ENCODE results near the gene HAVCR1.
A peak's percentile ranks its signal among the peaks of the same experiment; 100 is the strongest.
"Not testable (repeated sequence)": the region's sequence is repeated elsewhere in the genome, so short reads cannot be mapped to it uniquely, and the experiment has no call there.

Gene HAVCR1

DNA sequence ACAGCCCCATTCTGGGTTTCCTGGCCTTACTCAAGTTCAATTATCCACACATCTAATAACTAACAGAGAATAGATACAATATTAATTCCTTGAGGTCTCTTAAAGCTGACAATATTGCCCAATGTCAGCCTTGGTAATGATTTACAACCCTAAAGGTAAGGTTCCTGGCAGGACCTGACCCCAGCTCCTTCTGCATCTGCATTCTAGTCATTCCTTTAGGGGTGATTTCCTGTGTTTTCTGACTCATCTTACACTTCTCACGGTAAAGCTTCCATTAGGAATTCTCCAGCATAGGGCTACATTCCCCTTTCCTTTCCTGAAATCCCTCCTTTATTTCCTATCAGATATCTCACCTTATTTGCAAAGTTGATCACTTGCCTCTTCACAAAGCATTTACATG is 9.3 kb downstream of the HAVCR1 start:
- no peak for DNase-seq (ENCODE audit: low read depth)

DNA sequence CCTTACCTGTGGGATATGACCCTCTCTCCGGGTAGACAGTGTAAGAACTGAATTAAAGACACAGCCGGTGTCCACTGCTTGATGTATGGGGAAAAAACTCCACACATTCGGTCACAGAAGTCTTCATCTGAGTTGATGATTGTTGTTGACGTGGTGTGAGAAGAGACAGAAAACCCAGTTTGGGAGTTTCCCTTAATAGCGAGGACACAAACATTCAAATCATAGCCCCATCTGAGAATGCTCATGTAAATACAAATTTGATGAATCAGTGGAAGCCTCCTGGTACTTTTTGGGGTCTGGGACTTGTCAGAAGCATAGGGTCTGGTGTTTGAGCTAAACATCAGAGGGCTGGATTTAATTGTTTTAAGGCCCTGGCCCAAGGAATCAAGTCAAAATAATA is 11.0 kb downstream of the HAVCR1 start:
- no peak for DNase-seq (ENCODE audit: low read depth)

DNA sequence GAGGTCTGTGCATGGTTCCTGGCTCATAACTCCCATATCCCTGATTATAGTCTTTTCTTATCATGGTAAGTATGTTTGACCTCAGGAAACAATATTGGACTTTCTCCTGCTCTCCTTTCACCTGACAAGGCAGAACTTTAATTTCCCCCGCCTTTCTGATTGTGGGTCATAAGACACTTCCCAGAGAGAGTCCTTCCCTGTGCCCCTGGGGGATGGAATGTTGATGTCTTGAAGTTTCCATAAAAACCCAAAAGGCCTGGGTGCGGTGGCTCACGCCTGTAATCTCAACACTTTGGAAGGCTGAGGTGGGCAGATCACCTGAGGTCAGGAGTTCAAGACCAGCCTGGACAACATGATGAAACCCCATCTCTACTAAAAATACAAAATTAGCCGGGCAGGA is 11.9 kb downstream of the HAVCR1 start:
- not testable (repeated sequence) for DNase-seq (ENCODE audit: low read depth)

DNA sequence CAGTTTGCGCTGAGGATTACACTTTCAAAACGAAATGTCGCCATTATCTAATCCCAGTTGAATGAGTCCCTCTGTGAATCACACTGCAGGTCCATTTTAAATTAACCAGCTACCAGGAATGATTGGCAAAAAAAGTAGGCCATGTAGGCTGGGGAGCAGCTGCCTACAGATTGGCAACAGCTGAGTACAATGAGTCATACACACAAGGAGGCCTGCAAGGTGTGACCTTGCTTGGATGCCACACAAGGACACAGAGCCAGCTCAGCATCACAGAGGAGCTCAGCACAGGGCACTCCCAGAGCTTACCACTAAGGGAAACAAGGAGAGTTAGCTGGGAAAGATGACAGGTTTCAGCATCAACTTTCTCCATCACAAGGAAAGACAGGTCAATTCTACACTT is 12.9 kb downstream of the HAVCR1 start:
- no peak for DNase-seq (ENCODE audit: low read depth)

DNA sequence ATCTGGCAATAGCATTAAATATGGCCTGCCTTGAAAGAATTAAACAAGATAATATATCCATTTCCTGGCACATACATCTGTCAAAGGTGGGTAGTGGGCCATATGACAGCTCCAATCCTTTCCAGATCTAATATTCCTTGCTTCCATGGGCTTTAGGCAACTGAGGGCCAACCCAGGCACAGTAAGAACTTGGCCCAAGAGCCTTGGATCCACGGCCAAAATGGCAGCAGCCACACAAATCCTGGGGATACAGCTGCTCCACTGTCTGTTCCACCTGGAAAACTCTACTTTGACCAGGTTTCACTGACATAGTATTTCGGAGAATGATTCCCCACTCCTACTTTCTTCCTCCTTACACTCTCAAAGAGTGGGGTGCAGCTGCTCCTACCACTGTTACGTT is 13.3 kb downstream of the HAVCR1 start:
- no peak for DNase-seq (ENCODE audit: low read depth)

DNA sequence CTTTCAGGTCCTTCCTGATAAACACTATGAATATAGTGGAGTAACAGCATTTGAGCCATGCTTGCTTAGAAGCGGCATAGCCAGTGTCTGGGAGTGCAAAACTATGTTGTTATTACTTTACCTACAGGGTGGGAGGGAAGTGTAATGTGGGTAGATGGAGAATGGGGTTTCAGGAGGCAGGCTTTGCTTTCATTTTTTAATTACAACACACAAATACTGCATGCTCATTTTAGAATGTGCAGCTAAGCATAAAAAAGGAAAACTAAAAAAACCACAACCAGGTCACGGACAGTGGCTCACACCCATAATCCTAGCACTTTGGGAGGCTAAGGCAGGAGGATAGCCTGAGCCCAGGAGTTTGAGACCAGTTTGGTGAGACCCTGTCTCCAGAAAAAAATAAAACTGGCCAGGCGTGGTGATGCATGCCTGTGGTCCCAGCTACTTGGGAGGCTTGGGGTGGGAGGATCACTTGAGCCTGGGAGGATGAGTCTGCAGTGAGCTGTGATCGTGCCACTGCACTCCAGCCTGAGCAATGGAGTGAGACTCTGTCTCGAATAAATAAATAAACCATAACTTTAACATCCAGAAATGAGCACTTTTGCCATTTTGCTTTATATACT is 20.2 kb downstream of the HAVCR1 start:
- no peak for DNase-seq (ENCODE audit: low read depth)

DNA sequence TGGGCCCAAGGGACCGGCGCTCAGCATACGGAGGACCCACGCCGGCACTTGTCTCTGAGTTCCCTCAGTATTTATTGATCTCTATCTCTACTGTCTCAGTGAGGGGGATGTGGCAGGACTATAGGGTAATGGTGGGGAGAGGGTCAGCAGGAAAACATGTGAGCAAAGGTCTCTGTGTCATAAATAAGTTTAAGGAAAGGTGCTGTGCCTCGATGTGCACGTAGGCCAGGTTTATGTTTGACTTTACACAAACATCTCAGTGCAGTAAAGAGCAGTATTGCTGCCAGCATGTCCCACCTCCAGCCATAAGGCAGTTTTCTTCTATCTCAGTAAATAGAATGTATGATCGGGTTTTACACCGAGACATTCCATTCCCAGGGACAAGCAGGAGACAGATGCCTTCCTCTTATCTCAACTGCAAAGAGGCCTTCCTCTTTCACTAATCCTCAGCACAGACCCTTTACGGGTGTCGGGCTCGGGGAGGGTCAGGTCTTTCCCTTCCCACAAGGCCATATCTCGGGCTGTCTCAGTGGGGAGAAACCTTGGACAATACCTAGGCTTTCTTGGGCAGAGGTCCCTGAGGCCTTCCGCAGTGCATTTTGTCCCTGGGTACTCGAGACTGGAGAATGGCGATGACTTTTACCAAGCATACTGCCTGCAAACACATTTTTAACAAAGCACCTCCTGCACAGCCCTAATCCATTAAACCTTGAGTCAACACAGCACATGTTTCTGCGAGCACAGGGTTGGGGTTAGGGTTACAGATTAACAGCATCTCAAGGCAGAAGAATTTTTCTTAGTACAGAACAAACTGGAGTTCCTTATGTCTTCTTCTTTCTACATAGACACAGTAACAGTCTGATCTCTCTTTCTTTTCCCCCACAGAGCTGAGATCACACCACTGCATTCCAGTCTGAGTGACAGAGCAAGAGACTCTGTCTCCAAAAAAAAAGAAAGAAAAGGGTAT is 24.5 kb downstream of the HAVCR1 start:
- DNase-seq (ENCODE audit: low read depth): not testable (repeated sequence)

DNA sequence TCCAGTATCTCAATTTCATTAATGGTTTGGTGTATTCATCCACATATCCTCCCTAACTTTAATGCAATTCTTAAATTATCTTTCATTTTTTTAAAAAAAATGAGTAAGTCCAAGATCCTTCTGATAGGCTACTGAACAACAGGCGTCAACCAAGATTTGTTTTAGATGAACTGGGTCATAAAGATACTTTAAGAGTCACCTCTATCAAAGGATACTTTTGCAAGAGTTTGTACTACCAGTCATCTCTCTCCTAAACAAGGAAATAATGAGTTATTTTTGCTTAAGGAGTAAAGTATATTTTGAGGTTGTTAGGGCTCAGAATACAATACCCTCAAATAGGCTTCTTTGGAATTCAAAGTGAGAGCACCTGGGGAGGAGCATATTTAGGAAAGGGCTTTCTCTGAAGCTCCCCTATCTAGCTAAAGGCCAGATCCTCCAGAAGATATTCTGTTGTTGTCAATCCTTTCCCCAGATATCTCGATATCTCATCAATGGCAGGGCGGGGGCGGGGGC is 25.8 kb downstream of the HAVCR1 start:
- DNase-seq (ENCODE audit: low read depth): no peak

DNA sequence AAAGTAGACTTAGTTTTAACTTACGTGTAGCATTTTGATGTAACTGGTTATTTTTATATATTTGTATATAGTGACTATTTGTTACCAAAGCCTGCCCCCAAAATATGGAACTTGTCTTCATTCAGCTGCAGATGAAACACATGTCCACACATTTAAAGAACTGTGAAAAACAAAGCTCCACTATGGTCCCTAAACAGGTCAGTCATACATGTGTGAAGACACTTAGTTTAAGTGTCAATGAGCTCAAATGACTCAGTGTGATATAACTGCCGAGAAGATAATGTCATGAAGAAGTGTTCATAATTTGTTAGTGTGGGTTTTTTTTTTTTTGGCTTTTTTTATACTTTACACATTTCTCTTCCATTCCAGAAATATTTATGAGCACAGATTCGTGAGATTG is 28.2 kb downstream of the HAVCR1 start:
- DNase-seq (ENCODE audit: low read depth): no peak

DNA sequence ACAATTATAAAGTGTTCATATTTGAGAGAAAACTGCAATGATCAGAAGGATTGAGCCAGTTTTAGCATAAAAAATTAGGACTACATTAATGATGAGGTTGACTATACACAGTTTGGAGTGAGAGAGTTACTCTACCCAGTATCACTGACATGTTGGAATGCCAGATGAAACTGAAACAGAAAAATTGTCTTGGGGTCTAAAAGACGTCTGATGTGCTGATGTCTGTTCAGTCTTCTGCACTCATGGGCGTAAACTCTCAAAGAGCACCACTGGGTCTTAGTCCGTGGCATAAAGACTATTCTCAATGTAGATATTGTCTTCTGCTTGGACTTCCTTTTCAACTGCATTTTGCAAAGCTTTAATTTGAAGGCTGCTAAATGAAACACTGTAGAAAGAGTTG is 29.5 kb downstream of the HAVCR1 start:
- no peak for DNase-seq (ENCODE audit: low read depth)

DNA sequence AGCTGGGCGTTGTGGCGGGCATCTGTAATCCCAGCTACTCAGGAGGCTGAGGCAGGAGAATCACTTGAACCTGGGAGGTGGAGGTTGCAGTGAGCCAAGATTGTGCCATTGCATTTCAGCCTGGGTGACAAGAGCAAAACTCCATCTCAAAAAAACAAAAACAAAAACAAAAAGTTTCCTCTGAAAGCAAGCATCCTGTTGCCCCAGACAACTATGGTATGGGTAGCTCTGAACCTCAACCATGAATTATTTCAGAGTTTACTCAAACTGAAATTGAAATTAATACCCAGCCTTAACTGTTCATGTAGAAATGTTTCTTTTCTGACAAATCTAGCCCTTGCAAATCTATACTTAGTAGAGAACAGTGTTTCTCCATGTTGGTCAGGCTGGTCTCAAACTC is 31.3 kb downstream of the HAVCR1 start:
- not testable (repeated sequence) for DNase-seq (ENCODE audit: low read depth)

DNA sequence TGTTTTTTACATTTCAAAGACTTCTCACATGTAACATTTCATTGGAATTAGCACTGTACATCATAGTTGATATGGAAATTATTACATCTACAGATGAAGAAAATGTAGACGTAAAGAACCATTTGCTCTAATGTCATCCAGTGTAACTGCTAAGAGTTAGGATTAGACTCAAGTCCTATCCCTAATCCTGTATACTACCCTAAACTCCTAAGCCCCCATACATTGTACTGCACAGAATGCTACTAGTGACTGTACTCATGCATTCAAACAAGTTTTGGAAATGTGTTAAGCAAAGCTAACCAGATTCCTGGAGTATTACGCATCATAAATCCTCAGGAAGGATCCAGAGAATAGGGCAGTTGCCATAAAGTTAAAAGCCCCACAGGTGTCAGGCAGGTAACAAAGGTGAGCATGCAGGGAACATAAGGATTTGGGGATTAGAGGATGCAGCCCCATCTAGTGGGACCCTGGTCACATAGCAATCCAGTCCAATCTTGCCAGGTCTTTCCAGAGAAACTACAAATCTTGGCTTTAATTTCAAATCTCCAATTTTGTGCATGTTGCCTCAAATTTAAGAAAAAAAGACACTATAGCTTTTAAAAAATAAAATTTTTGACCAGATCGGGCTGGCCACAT is 32.0 kb downstream of the HAVCR1 start:
- DNase-seq (ENCODE audit: low read depth): no peak

DNA sequence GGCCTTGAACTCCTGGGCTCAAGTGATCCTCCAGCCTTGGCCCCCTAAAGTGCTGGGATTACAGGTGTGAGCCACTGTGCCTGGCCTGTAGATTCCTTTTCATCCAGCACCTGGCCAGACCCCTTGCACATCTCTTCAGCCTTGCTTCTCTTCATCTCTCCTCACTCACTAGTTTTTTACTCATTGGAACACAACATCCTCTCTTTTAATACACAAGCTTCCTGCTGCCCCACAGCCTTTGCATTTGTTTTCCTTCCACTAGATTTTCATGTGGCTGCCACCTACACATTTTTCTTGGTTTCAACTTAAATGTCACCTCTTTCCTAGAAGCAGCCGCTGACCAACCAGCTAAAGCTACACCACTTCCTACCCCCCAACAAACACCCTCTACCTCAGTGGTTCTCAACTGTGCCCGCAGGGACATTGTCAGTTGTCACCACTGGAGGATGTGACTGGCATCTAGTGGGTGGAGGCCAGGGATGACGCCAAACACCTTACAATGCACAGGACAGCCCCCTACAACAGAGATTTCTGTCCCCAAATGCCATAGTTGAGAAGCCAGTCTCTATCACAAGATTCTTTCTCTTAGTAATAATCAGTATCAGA is 33.7 kb downstream of the HAVCR1 start:
- DNase-seq (ENCODE audit: low read depth): peak; percentile 63

DNA sequence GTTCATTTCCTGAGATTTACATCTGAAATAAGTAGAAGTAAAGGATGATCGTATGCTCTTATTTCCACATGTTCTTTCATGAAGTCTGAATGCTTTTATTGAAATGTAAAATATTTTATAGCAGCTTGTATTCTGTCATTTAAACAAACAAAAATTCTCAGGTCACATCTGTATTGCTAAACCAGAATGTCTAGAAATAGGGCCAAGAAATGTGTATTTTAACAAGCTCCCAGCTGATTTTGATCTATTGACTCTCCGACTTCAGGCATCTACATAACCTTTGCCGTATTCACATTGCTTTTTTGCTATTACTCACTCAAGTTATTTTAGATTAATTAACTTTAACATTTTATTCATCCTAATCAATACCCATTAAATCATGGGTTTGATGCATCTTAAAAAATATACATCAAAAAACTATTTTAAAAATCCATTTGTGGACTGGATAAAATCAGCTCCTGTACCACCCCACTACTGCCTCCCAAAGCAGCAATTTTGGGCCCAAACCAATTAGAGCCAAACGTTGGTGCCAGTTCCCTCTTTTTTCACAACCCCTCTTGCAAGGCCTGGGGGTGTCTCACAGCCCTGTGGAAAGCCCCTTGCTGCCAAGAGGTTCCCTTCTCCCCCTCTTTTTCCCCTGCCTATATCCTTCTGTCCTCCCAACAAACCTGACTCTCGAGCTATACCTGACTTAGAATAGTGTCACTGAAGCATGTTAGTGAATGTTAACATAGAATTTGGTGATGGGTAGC is 34.5 kb downstream of the HAVCR1 start:
- no peak for DNase-seq (ENCODE audit: low read depth)

DNA sequence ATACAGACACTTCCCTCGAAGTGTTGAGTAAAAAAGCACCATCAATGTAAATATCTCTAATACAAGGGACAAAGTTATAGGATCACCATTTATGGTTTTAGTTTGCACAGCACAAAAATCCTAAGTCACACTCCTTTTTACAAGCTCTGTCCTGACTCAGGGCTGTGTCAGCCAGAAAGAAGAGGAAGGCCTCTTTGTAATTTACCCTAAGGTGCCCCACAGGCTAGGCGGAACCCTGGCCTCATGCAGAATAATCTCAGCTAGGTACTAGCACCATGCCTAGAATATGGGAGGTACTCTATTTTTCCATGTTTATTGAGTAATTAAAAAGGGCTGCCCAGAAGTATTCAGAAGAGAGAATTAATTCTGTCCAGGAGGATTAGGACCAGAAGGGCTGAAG is 36.9 kb downstream of the HAVCR1 start:
- DNase-seq (ENCODE audit: low read depth): no peak

DNA sequence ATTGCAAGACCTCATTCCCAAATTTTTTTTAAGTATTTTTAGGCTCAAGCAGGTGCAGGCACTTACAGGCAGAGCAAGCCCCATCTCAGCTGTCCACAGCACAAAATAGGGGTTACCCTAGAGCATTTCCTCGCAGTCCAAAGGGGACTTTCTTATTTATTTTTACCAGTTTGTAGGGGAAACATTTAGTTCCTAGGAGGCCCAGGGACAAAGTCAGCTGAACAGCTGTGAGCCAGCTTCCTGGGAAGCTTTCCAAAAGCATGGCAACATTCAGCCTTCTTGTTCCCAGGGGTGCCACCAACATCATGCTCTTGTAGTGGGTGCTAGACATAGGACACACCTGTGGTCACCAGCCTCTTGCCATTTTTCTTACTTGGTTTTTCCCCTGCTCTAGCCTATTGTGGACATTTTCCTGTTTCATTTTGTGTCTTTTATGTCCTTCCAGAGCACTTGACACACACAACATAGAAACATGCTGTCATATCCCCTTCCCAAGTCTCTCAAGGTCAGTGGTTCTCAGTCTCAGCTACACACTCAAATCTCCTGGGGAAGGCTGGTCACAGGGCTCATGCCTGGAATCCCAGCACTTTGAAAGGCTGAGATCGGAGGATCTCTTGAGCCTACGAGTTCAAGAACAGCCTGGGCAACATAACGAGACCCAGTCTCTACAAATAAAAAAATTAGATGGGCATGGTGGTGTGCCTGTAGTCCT is 38.2 kb downstream of the HAVCR1 start:
- DNase-seq (ENCODE audit: low read depth): no peak

DNA sequence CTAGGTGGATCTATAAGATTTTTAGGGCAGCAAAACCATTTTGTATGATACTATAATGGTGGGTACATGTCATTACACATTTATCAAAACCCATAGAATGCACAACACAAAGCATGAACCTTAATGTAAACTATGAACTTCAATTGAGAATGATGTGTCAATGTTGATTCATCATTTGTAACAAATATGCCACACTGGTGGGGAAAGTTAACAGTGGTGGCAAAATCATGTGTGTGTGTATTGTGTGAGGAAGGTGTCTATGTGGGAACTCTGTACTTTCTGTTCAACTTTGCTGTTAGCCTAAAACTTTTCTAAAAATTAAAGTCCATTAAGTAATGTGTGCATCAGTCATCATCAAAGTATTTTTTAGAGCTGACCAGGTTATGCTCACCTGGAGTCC is 38.9 kb downstream of the HAVCR1 start:
- DNase-seq (ENCODE audit: low read depth): no peak

DNA sequence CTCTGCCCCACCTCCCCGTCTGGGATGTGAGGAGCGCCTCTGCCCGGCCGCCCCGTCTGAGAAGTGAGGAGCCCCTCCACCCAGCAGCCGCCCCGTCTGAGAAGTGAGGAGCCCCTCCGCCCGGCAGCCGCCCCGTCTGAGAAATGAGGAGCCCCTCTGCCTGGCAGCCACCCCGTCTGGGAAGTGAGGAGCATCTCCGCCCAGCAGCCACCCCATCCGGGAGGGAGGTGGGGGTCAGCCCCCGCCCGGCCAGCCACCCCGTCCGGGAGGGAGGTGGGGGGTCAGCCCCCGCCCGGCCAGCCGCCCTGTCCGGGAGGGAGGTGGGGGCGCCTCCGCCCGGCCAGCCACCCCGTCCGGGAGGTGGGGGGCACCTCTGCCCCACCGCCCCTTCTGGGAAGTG is 44.8 kb downstream of the HAVCR1 start:
- DNase-seq (ENCODE audit: low read depth): not testable (repeated sequence)

DNA sequence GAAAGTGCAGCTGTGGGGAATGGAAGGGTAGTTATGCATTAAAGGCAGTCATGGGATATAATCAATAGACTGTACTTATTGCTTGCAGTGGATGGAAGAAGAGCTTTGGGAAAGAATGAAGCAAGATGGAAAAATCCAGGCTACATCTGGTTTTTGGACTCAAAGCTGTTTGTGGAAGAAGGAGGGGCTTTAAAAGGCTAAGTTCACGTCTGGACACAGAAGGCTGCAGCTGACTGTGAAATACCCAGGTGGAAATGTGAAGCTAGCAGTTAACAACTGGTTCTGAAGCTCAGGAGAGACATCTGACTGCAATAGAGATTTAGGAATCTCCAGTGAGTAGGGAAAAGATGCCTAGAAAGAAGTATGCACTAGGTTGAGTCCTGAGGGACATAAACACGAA is 52.7 kb downstream of the HAVCR1 start:
- DNase-seq (ENCODE audit: low read depth): no peak

DNA sequence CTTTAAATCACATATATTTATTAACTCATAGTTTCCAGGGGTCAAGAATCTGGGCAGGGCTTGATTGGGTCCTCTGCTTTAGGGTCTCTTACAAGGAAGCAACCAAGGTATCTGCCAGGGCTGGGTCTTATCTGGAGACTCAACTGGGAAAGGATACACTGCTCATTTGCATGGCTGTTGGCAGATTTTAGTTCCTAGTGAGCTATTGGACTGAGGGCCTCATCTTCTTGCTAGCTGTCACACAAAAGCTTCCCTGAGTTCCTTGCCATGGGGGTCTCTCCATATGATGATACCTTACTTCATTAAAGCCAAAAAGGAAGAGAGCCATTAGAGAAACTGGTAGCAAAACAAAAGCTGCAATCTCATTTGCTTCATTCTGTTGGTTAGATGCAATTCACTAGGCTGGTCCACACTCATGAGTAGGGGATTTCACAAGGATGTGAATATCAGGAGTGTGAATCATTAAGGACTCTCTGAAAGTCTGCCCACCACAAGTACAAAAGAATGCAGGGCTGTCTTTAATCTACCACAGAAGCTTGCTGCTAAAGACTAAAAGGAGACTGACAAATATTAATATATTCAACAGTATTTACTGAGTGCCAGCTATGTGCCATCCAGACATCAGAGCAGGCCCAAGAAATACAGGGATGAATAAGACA is 53.9 kb downstream of the HAVCR1 start:
- no peak for DNase-seq (ENCODE audit: low read depth)

Data from activated T-cell treated with anti-CD3 and anti-CD28 coated beads for 48 hours (primary cell).